ENCODE data around the gene TDRD9.

The TDRD9 gene

DNA sequence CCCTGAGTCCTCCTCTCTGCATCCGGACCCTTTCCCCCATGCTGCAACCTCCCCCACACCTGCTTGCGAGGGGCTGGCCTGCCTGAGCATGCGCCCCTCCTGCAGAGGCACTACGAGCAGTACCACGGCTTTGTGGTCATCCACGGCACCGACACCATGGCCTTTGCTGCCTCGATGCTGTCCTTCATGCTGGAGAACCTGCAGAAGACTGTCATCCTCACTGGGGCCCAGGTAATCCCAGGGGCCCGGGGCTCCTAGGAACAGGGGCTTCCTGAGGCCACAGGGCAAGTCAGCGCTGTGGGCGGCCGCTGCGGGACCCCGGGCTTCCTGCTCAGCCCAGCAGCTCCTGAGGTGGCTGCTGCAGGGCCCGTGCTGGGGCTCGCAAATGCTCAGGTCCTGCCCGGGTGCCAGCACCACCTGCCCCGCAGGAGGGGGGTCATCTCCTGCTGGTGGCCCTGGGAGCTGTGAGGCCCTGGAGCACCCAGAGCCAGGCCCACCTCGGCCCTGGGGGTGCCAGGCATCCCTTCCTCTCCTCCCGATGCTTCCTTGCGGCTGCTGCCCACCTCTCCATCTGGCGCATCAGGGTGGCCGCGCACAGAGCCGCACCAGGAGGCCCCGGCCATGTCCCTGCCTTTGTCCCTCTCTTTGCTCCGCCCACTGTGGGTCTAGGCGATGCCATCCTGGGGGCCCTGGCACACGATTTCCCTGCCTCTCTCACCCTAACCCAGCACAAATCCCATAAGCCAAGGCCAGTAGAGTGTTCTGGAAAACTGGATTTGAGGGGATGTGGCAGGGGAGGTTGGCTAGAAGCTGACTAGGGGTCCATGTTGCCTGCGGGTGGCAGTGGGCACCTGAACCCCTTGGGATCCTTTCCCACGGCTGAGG, 167.4 kb downstream of the TDRD9 start:
- no peak for DNase-seq

GRCh38 chr14:104096318-104096717, 168.1 kb downstream of the TDRD9 start:
- no peak for DNase-seq

- DNase-seq = no peak
Measured at GRCh38 chr14:104096751-104097700, 168.8 kb downstream of the TDRD9 start.

DNA sequence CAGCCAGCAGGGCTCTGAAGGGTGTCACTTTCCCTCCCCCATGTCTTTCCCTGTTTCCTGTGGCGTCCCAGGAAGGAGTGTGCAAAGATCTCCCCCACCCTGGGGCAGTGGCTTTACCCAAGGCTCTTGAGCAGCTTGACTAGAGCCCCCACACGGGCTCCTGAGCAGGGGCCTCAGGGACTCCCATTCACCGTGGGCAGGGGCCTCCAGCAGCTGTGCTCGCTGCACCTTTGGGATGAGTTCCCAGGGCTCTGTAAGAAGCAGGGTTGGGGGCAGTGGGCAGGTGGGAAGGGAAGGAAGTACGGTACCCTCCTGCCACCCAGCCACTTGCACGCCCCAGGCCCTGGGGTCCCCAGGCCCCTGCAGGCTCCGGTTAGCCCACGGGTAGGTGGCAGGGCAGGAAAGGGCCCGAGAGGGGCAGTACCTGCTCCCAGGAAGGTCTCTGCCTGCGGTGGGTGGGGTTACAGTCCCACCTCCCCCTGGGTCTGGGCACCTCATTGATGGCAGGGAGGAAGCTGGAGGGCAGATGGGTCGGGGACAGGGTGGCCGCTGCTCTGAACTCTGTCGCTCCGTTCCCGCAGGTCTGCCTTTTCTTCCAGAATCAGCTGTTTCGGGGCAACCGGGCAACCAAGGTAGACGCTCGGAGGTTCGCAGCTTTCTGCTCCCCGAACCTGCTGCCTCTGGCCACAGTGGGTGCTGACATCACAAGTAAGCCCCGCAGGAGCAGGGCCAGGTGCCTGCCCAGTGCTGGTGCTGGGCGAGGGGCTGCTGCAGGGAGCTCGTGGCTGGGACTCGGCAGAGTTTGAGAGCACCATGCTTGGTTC, 170.2 kb downstream of the TDRD9 start:
- no peak for DNase-seq

DNA sequence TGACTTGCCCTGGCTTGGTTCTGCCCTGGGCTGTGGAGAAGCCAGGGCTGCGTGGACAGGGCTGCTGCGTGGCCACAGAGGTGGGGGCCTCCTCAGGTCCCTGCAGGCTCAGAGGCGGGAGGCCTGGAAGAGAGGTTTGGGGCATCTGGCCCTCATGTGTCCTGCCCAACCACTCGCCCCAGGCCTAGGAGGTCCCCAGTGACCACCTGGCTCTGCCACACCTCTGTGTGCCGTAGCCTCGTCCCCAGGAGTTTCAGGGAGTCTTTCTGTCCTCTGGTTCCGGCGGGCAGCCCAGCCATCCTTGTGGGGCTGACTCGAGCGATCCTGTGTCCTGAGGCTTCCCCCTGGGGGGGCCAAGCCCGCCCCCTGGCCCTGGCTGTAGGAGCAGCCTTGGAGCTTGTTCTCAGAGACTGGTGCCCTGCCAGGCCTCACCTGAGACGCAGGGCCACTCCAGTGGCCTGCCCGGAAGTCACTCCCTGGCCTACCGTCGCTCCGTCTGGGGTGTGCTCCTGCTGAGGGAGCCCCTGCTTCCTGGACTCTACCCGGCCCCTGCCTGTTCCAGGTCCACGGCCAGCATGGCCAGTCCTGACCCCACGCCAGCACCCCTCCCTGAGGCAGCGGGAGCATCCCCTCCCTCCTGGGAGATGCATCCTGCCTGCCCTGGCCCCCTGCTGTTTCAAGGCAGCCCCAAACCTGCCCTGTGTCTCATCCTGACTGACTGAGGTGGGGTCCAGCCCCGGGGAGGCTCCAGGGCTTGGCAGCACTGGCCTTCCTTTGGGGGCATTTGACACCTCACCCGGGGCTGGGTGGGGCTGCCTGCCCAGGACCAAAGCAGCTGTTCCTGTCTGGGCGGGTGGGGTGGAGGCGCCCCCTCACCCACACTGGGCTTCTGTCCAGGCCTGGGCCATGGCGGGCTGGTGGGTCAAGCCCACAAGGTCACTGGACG, 171.1 kb downstream of the TDRD9 start:
- DNase-seq = no peak

DNA sequence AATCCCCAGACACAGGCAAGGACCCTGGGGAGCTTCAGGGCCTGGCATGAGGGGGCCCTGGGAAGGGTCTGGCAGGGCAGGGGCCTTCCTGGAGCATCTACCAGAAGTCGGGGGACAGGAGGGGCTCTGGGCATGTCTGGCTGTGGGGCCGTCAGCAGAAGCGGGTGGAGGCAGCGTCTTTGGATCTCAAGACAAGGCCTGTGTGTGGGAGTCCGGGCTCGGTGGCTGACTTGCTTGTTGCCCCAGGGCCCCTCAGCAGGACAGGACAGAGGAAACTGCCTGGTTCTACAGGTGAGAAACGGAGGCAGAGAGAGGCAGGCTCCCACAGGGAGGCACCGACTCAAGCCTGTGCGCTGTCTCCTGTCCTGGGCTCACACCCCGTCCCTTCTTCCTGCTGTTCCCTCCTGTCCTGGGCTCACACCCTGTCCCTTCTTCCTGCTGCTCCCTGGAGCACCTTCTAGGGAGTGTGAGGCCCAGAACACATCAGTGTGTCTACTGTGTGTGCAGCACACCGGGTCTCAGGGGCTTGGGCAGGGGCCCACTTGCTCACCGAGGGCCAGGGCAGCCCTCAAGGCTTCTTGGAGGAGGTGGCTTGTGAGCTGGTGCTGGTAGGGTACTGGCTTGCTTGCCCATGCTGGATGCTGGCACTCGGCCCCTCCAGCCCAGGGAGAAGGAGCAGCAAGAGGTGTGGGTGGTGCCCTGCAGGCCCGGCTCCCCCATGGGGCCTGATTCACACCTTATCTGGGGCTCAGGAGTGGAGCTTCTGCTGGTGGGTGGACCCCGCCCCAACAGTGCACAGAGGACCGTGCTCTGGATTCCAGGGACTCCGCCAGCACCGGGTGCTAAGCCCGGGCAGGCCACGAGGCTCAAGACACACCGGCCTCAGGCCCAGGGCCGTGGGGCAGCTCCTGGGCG, 172.2 kb downstream of the TDRD9 start:
- DNase-seq = no peak

DNA sequence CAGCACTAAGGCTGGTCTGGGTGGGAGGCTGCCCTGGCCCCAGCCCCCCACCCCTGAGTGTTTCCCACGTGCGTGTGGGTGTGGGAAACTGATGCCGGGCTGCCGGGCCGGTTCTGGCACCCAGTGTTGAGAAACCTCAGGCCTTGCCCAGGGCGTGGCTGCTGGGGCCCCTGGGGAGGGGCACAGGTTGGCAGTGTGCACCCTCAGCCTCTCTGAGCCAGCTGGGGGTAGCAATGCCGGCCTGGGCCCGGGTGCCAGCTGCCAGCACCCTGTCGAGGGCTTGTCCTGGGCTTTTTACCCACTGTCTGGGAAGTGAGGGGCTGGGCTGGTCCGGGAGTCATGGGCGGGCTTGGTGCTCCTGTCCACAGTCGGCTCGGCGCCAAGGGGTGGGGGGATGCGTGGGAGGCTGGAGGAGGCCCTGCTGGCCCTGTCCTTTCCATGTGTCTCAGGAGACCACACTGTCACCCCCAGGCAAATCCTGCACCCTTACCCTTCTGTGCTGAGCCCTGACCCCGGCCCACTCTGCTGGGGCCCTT, 172.9 kb downstream of the TDRD9 start:
- no peak for DNase-seq

- no peak for DNase-seq
Measured at GRCh38 chr14:104101651-104102281, 173.5 kb downstream of the TDRD9 start.

Data from activated gamma-delta T cell treated with Interleukin-2 at 50 U/mL for 16 hours (primary cell).